Mucosa of descending colon (tissue), 3 donors: Measurements from ENCODE around the gene SMC5. TPM values are rescaled to one million over a fixed set of nuclear protein-coding genes. Genes with fewer than 3 reads are reported as not detected.
"Not testable (repeated sequence)": the region's sequence is repeated elsewhere in the genome, so short reads cannot be mapped to it uniquely, and the experiment has no call there.

Experiments used
- ATAC-seq: fragments of 200-7000 bp; cut with Tn5 transposase; one replicate; pipeline ENCODE4 v1.9.1; 2020; ENCODE audit warnings: mild to moderate bottlenecking, moderate library complexity
- DNase-seq, 3 donors: peaks; one replicate each; pipeline ENCODE4 v3.0.0-alpha.2; 2020
- H3K36me3 ChIP-seq: fragments of 200-600 bp; one replicate; pipeline ENCODE4 v1.8.0; 2021; ENCODE audit warnings: low read depth, mild to moderate bottlenecking
- H3K4me1 ChIP-seq: fragments of 200-600 bp; one replicate; pipeline ENCODE4 v1.8.0; 2021; ENCODE audit warnings: low read depth, mild to moderate bottlenecking
- H3K4me3 ChIP-seq: fragments of 200-600 bp; one replicate; pipeline ENCODE4 v1.8.0; 2021; ENCODE audit warnings: mild to moderate bottlenecking
- H3K9me3 ChIP-seq: fragments of 200-600 bp; one replicate; pipeline ENCODE4 v1.8.0; 2021; ENCODE audit warnings: mild to moderate bottlenecking
- CTCF ChIP-seq: fragments of 200-600 bp; IDR thresholded peaks from one replicate; pipeline ENCODE4 v1.8.0; 2022; ENCODE audit warnings: antibody characterized with exemption, mild to moderate bottlenecking
- intact Hi-C, 2 donors: fragments of 100-400 bp; cut with DNase I in 1 of 2; cut with micrococcal nuclease in 1 of 2; formaldehyde crosslinking; loops; one replicate each; pipeline versions ENCODE4 v1.11.0 to v1.11.1; 2022; cut with DNase I, micrococcal nuclease
- total RNA-seq, 3 donors: library from RNA; stranded (reverse); fragmentation: NEBNext Ultra II Directional in 2 of 3; extraction: Animal tissue kit (Norgen Biotek cat#: 25700) in 2 of 3; gene quantifications; one replicate each; pipeline versions ENCODE4 v1.2.1 to v1.2.4, GENCODE V29; 2021 to 2023
- donor health status: DM: no; HTN: no; CAD: no; lungs with moderate emphysema.
- donor health status: DM: no; HTN: no; CAD: no.
- donor health status: DM: no; HTN: yes; CAD: no.

The SMC5 gene
- total RNA-seq, 3 donors from 2014 or later: 23.7 to 32.1 (median 31.7) TPM

- H3K36me3 ChIP-seq: no peaks in the 10 kb centered on the region
- intact Hi-C loops: no loop called here
- TF ChIP-seq CTCF: no peak
- DNase-seq (no peak), ATAC-seq (no peak)
- no peak overlapping the region for H3K4me3 ChIP-seq
- no peaks in the 10 kb centered on the region for H3K9me3 ChIP-seq
- H3K4me1 ChIP-seq: no peaks in the 10 kb centered on the region
These were observed 30.7 kb upstream of the SMC5 start for GRCh38 chr9:70228118-70228517.

- Histone ChIP-seq H3K36me3 (no peaks in the 10 kb centered on the region), H3K4me1 (no peaks in the 10 kb centered on the region), H3K9me3 (no peaks in the 10 kb centered on the region), H3K4me3 (no peak overlapping the region)
- intact Hi-C loops: no loop called here
- ATAC-seq (no peak), DNase-seq (no peak)
- TF ChIP-seq CTCF: no peak
These were observed 30.2 kb upstream of the SMC5 start for GRCh38 chr9:70228611-70229010.

GRCh38 chr9:70229026-70229425 lies 29.8 kb upstream of the SMC5 start:
- ATAC-seq (no peak), DNase-seq (no peak)
- TF ChIP-seq CTCF: no peak
- Histone ChIP-seq H3K4me1 (no peaks in the 10 kb centered on the region), H3K9me3 (no peaks in the 10 kb centered on the region), H3K4me3 (no peak overlapping the region), H3K36me3 (no peaks in the 10 kb centered on the region)
- intact Hi-C loops: no loop called here

DNA sequence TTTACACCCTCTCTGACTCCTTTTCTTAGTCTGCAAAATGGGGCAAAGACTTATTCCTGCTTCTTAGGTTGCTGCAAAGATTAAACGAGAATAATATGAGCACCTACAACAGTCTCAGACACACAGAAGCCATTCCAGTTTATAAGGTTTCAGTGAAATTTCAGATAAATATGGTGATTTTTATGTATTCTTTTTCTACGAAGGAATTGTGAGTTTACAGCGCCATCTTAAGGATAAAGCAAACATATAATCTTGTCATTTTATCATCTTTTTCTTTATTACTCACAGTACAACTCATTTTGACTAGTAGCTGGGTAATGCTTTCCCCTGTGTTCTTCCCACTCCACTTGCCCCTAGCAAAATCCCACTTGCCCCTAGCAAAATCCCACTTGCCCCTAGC lies 29.2 kb upstream of the SMC5 start:
- TF ChIP-seq CTCF: no peak
- DNase-seq: no peak
- Histone ChIP-seq H3K36me3 (no peaks in the 10 kb centered on the region), H3K4me1 (no peaks in the 10 kb centered on the region), H3K4me3 (no peak overlapping the region), H3K9me3 (no peaks in the 10 kb centered on the region)
- intact Hi-C loops: no loop called here
- no peak for ATAC-seq

- H3K4me3 ChIP-seq: no peak overlapping the region
- H3K4me1 ChIP-seq: no peaks in the 10 kb centered on the region
- ATAC-seq (no peak), DNase-seq (peak in 1 of 3 donors; percentile 10)
- H3K9me3 ChIP-seq: no peaks in the 10 kb centered on the region
- no peak for TF ChIP-seq CTCF
- H3K36me3 ChIP-seq: no peaks in the 10 kb centered on the region
- intact Hi-C loops: no loop called here
These were observed 26.3 kb upstream of the SMC5 start for GRCh38 chr9:70232476-70232875.

DNA sequence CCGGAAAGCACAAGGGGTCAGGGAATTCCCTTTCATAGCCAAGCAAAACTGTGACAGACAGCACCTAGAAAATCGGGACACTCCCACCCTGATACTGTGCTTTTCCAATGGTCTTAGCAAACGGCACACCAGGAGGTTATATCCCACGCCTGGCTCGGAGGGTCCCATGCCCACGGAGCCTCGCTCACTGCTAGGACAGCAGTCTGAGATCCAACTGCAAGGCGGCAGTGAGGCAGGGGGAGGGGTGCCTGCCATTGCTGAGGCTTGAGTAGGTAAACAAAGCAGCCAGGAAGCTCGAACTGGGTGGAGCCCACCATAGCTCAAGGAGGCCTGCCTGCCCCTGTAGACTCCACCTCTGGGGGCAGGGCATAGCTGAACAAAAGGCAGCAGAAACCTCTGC lies 24.6 kb upstream of the SMC5 start:
- H3K4me1 ChIP-seq, DNase-seq, intact Hi-C loops, H3K9me3 ChIP-seq, H3K4me3 ChIP-seq, ATAC-seq, H3K36me3 ChIP-seq: not testable (repeated sequence)

- ATAC-seq, intact Hi-C loops, DNase-seq, H3K4me3 ChIP-seq, H3K9me3 ChIP-seq, H3K4me1 ChIP-seq, H3K36me3 ChIP-seq: not testable (repeated sequence)
These were observed 12.8 kb upstream of the SMC5 start for GRCh38 chr9:70245952-70246351.
